H1 (cell line): ENCODE results near the gene C7orf25.

Experiments
- CBX8 ChIP-seq: fragments of 300-800, 300-1000 bp; sonication (generic); IDR thresholded peaks from 2 replicates; pipeline ENCODE4 v1.7.1; 2016; ENCODE audit warnings: low read depth, low read length, borderline replicate concordance
- EP300 ChIP-seq, 2 experiments: IDR thresholded peaks; 1 replicate in 1 of 2; 2 replicates in 1 of 2; pipeline ENCODE4 v1.6.1; 2011 to 2012; ENCODE audit warnings: low read depth in 2 of 2, low read length in 2 of 2, mild to moderate bottlenecking in 2 of 2, borderline replicate concordance in 1 of 2, inconsistent platforms in 1 of 2, moderate library complexity in 1 of 2
- EZH2 ChIP-seq: fragments of 200-600 bp; sonication (generic); IDR thresholded peaks from 2 replicates; pipeline ENCODE4 v1.7.1; 2012; ENCODE audit warnings: low read depth, mild to moderate bottlenecking, moderate library complexity, low read length, inconsistent platforms; ENCODE audit not compliant: severe bottlenecking
- GABPA ChIP-seq: IDR thresholded peaks from 2 replicates; pipeline ENCODE4 v1.6.1; 2011; ENCODE audit warnings: mild to moderate bottlenecking, low read length, moderate library complexity, borderline replicate concordance; ENCODE audit not compliant: insufficient read depth
- KDM1A ChIP-seq: fragments of 200-600, 300-600 bp; sonication (generic); IDR thresholded peaks from 2 replicates; pipeline ENCODE4 v1.7.1; 2016; ENCODE audit warnings: mild to moderate bottlenecking, low read length, borderline replicate concordance
- POLR2AphosphoS5 ChIP-seq: IDR thresholded peaks from 2 replicates; pipeline ENCODE4 v1.6.1; 2011; ENCODE audit warnings: low read depth, low read length
- RAD21 ChIP-seq, 2 experiments: IDR thresholded peaks in 1 of 2; conservative IDR thresholded peaks in 1 of 2; 2 replicates each; pipeline ENCODE4 v1.6.1; 2011; ENCODE audit warnings: low read depth in 2 of 2, low read length in 2 of 2, improper control_type of control experiment in 1 of 2, inconsistent platforms in 1 of 2, mild to moderate bottlenecking in 1 of 2, moderate library complexity in 1 of 2
- SIN3A ChIP-seq, 2 experiments: IDR thresholded peaks in 1 of 2; conservative IDR thresholded peaks in 1 of 2; 2 replicates each; pipeline ENCODE4 v1.6.1; 2011 to 2012; ENCODE audit warnings: low read length in 2 of 2, improper control_type of control experiment in 1 of 2, low read depth in 1 of 2, mild to moderate bottlenecking in 1 of 2
- SRF ChIP-seq: IDR thresholded peaks from 2 replicates; pipeline ENCODE4 v1.6.1; 2011; ENCODE audit warnings: mild to moderate bottlenecking, low read depth, low read length, moderate library complexity
- TAF1 ChIP-seq: IDR thresholded peaks from 2 replicates; pipeline ENCODE4 v1.6.1; 2011; ENCODE audit warnings: mild to moderate bottlenecking, low read depth, low read length
- TF ChIP-seq, protein P1 (sequence below), 3 experiments: IDR thresholded peaks; 1 replicate in 2 of 3; 2 replicates in 1 of 3; pipeline versions ENCODE4 v1.5.1 to v1.6.1; 2011; ENCODE audit warnings: low read length in 3 of 3, mild to moderate bottlenecking in 3 of 3, inconsistent platforms in 2 of 3, low read depth in 1 of 3, moderate library complexity in 1 of 3; ENCODE audit not compliant: insufficient read depth in 1 of 3; ENCODE audit errors: control extremely low read depth in 1 of 3

GRCh38 chr7:42878303-42878702 is 33.6 kb downstream of the C7orf25 start:
- no peak for TF ChIP-seq EP300 (IDR thresholded peaks at IDR 0.05; ENCODE audit: borderline replicate concordance in 1 of 2, low read depth in 2 of 2, low read length in 2 of 2)
- TF ChIP-seq TAF1 = no peak
- no peak for TF ChIP-seq RAD21 (IDR thresholded peaks at IDR 0.05 in 1 of 2, conservative IDR thresholded peaks at IDR 0.05 in 1 of 2; ENCODE audit: low read depth in 2 of 2, low read length in 2 of 2)
- TF ChIP-seq EZH2 = no peak
- TF ChIP-seq GABPA = no peak
- TF ChIP-seq, protein P1, sequence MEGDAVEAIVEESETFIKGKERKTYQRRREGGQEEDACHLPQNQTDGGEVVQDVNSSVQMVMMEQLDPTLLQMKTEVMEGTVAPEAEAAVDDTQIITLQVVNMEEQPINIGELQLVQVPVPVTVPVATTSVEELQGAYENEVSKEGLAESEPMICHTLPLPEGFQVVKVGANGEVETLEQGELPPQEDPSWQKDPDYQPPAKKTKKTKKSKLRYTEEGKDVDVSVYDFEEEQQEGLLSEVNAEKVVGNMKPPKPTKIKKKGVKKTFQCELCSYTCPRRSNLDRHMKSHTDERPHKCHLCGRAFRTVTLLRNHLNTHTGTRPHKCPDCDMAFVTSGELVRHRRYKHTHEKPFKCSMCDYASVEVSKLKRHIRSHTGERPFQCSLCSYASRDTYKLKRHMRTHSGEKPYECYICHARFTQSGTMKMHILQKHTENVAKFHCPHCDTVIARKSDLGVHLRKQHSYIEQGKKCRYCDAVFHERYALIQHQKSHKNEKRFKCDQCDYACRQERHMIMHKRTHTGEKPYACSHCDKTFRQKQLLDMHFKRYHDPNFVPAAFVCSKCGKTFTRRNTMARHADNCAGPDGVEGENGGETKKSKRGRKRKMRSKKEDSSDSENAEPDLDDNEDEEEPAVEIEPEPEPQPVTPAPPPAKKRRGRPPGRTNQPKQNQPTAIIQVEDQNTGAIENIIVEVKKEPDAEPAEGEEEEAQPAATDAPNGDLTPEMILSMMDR (IDR thresholded peaks at IDR 0.05; ENCODE audit: control extremely low read depth in 1 of 3, insufficient read depth in 1 of 3, low read depth in 1 of 3, low read length in 3 of 3) = no peak
- TF ChIP-seq SRF = no peak
- no peak for TF ChIP-seq POLR2AphosphoS5
- TF ChIP-seq SIN3A (conservative IDR thresholded peaks at IDR 0.05 in 1 of 2, IDR thresholded peaks at IDR 0.05 in 1 of 2; ENCODE audit: low read depth in 1 of 2, low read length in 2 of 2) = no peak
- no peak for TF ChIP-seq CBX8
- TF ChIP-seq KDM1A = no peak
